Upper lobe of left lung (tissue), 6 donors: ENCODE results near the gene SPATA17. TPM values are rescaled to one million over a fixed set of nuclear protein-coding genes. Genes with fewer than 3 reads are reported as not detected.

ENCODE experiments used
- ATAC-seq, 2 donors: fragments of 200-7000 bp; cut with Tn5 transposase; one replicate each; pipeline ENCODE4 v1.9.1; 2022; ENCODE audit warnings: mild to moderate bottlenecking in 2 of 2, moderate library complexity in 2 of 2; ENCODE audit not compliant: low FRiP score in 2 of 2
- DNase-seq, 2 donors: peaks; one replicate each; pipeline ENCODE4 v3.0.0-alpha.2; 2019 to 2020
- H3K27ac ChIP-seq, 4 donors: fragments of 200-600 bp; sonication (generic); one replicate each; pipeline ENCODE4 v1.5.1; 2016 to 2019
- H3K27me3 ChIP-seq, 4 donors: fragments of 200-600 bp; sonication (generic); one replicate each; pipeline ENCODE4 v1.5.1; 2017 to 2019
- H3K36me3 ChIP-seq, 4 donors: fragments of 200-600 bp; sonication (generic); one replicate each; pipeline ENCODE4 v1.5.1; 2016 to 2019
- H3K4me1 ChIP-seq, 4 donors: fragments of 200-600 bp; sonication (generic); one replicate each; pipeline ENCODE4 v1.5.1; 2018 to 2019
- H3K4me3 ChIP-seq, 4 donors: fragments of 200-600 bp; sonication (generic); one replicate each; pipeline ENCODE4 v1.5.1; 2017 to 2019; ENCODE audit warnings: mild to moderate bottlenecking in 2 of 4, moderate library complexity in 1 of 4
- H3K9me3 ChIP-seq, 4 donors: fragments of 200-600 bp; sonication (generic); one replicate each; pipeline ENCODE4 v1.5.1; 2018 to 2019
- CTCF ChIP-seq, 6 experiments: fragments of 450-650 bp in 4 of 6; fragments of 200-600 bp in 2 of 6; sonication (generic) in 2 of 6; IDR thresholded peaks; one replicate each; pipeline ENCODE4 v1.5.1; 2016 to 2019; ENCODE audit warnings: antibody characterized with exemption in 6 of 6
- EP300 ChIP-seq, 4 donors: sonication (generic); formaldehyde crosslinking; IDR thresholded peaks; one replicate each; pipeline ENCODE4 v1.5.1; 2017; ENCODE audit warnings: antibody characterized with exemption in 4 of 4, control low read depth in 2 of 4
- POLR2A ChIP-seq, 4 donors: fragments of 450-650 bp; IDR thresholded peaks; one replicate each; pipeline ENCODE4 v1.5.1; 2016 to 2017; ENCODE audit warnings: antibody characterized with exemption in 4 of 4, mild to moderate bottlenecking in 2 of 4
- POLR2AphosphoS5 ChIP-seq, 2 donors: sonication (generic); formaldehyde crosslinking; IDR thresholded peaks; one replicate each; pipeline ENCODE4 v1.5.1; 2017; ENCODE audit warnings: antibody characterized with exemption in 2 of 2
- WGBS, 2 donors: methylation state at CpG; one replicate each; pipeline ENCODE4 v1.1.5; 2017 to 2018; 5-methylcytosine and 5-hydroxymethylcytosine counted together
- total RNA-seq, 6 donors: library from RNA; depleted of rRNA in 4 of 6; stranded (reverse); fragments of >200 nt in 4 of 6; gene quantifications; one replicate each; pipeline versions ENCODE4 v1.1.0 to v1.2.1, GENCODE V29; 2016 to 2021
- donor health status: DM: no; HTN: no; CAD: no; lungs with moderate emphysema.
- donor health status: DM: no; HTN: yes; CAD: no; lungs with severe emphysema.

Gene SPATA17
- total RNA-seq, 6 donors from 2014 or later, result 0.63 to 17.0 (median 1.6) TPM

GRCh38 chr1:217837691-217838090 lies 206.5 kb downstream of the SPATA17 start:
- Histone ChIP-seq H3K27me3 (no peaks in the 10 kb centered on the region), H3K4me3 (no peak overlapping the region), H3K36me3 (no peaks in the 10 kb centered on the region), H3K27ac (no peak overlapping the region), H3K4me1 (no peaks in the 10 kb centered on the region), H3K9me3 (no peaks in the 10 kb centered on the region)
- WGBS, 2 donors, result 46 to 51% methylated on average over 2 of the region's 2 CpGs
- DNase-seq, result no peak
- no peak for ATAC-seq
- no peak for TF ChIP-seq POLR2A (IDR thresholded peaks at IDR 0.05)
- TF ChIP-seq CTCF (IDR thresholded peaks at IDR 0.05), result no peak
- no peak for TF ChIP-seq POLR2AphosphoS5 (IDR thresholded peaks at IDR 0.05)
- no peak for TF ChIP-seq EP300 (IDR thresholded peaks at IDR 0.05)

- no peaks in the 10 kb centered on the region for H3K9me3 ChIP-seq
- H3K27me3 ChIP-seq, result no peaks in the 10 kb centered on the region
- H3K36me3 ChIP-seq, result no peaks in the 10 kb centered on the region
- 55 to 63% methylated on average over 3 of the region's 3 CpGs for WGBS, 2 donors
- DNase-seq (no peak), ATAC-seq (no peak)
- H3K4me1 ChIP-seq, result no peaks in the 10 kb centered on the region
- H3K4me3 ChIP-seq, result no peak overlapping the region
- no peak overlapping the region for H3K27ac ChIP-seq
- TF ChIP-seq EP300 (IDR thresholded peaks at IDR 0.05), result no peak
- TF ChIP-seq POLR2AphosphoS5 (IDR thresholded peaks at IDR 0.05), result no peak
Measured at GRCh38 chr1:217839161-217839560, 208.0 kb downstream of the SPATA17 start.

GRCh38 chr1:217846733-217847132 lies 215.6 kb downstream of the SPATA17 start:
- H3K9me3 ChIP-seq, result no peaks in the 10 kb centered on the region
- H3K27me3 ChIP-seq, result no peaks in the 10 kb centered on the region
- no peak overlapping the region for H3K4me3 ChIP-seq
- TF ChIP-seq POLR2A (IDR thresholded peaks at IDR 0.05) (no peak), POLR2AphosphoS5 (IDR thresholded peaks at IDR 0.05) (no peak), CTCF (IDR thresholded peaks at IDR 0.05) (no peak), EP300 (IDR thresholded peaks at IDR 0.05) (no peak)
- H3K27ac ChIP-seq, result no peak overlapping the region
- H3K36me3 ChIP-seq, result no peaks in the 10 kb centered on the region
- WGBS, 2 donors, result 61 to 63% methylated on average over 1 of the region's 1 CpG
- ATAC-seq, result no peak
- no peaks in the 10 kb centered on the region for H3K4me1 ChIP-seq
- no peak for DNase-seq

- no peaks in the 10 kb centered on the region for H3K4me1 ChIP-seq
- H3K9me3 ChIP-seq, result no peaks in the 10 kb centered on the region
- no peak overlapping the region for H3K27ac ChIP-seq
- no peaks in the 10 kb centered on the region for H3K27me3 ChIP-seq
- DNase-seq (no peak), ATAC-seq (no peak)
- TF ChIP-seq POLR2AphosphoS5 (IDR thresholded peaks at IDR 0.05) (no peak), EP300 (IDR thresholded peaks at IDR 0.05) (no peak), POLR2A (IDR thresholded peaks at IDR 0.05) (no peak), CTCF (IDR thresholded peaks at IDR 0.05) (no peak)
- no peaks in the 10 kb centered on the region for H3K36me3 ChIP-seq
- H3K4me3 ChIP-seq, result no peak overlapping the region
- WGBS, 2 donors, result 85 to 91% methylated on average over 3 of the region's 3 CpGs
Measured at GRCh38 chr1:217847643-217848042, 216.5 kb downstream of the SPATA17 start.

- Histone ChIP-seq H3K9me3 (no peaks in the 10 kb centered on the region), H3K27ac (no peak overlapping the region), H3K27me3 (no peaks in the 10 kb centered on the region), H3K4me3 (no peak overlapping the region), H3K36me3 (no peaks in the 10 kb centered on the region), H3K4me1 (no peaks in the 10 kb centered on the region)
- WGBS, 2 donors, result 46 to 48% methylated on average over 6 of the region's 6 CpGs
- TF ChIP-seq POLR2AphosphoS5 (IDR thresholded peaks at IDR 0.05) (no peak), EP300 (IDR thresholded peaks at IDR 0.05) (no peak), POLR2A (IDR thresholded peaks at IDR 0.05) (no peak), CTCF (IDR thresholded peaks at IDR 0.05) (no peak)
- no peak for DNase-seq
- ATAC-seq, result no peak
Measured at GRCh38 chr1:217856342-217857034, 225.3 kb downstream of the SPATA17 start.
